ENCODE measurements around the gene GSX1.
"Not testable (repeated sequence)": the region's sequence is repeated elsewhere in the genome, so short reads cannot be mapped to it uniquely, and the experiment has no call there.

The GSX1 gene

GRCh38 chr13:27792393-27793218 is at the start of gene GSX1:
GSX1 (plus strand) TSS chr13:27792483; CDS start chr13:27792691, 208 bp downstream.
- DNase-seq (ENCODE audit: low read depth): no peak

- DNase-seq (ENCODE audit: low read depth): no peak
Observed at GRCh38 chr13:27744801-27745200, 47.5 kb upstream of the GSX1 start.

- no peak for DNase-seq (ENCODE audit: low read depth)
Observed at GRCh38 chr13:27745301-27745700, 47.0 kb upstream of the GSX1 start.

GRCh38 chr13:27748143-27748542 is 44.1 kb upstream of the GSX1 start:
- DNase-seq (ENCODE audit: low read depth): not testable (repeated sequence)

GRCh38 chr13:27751953-27752532 is 40.2 kb upstream of the GSX1 start:
- no peak for DNase-seq (ENCODE audit: low read depth)

GRCh38 chr13:27765650-27766049 is 26.6 kb upstream of the GSX1 start:
- DNase-seq (ENCODE audit: low read depth): no peak

- no peak for DNase-seq (ENCODE audit: low read depth)
Observed at GRCh38 chr13:27770809-27771208, 21.5 kb upstream of the GSX1 start.

GRCh38 chr13:27772651-27773425 is 19.4 kb upstream of the GSX1 start:
- DNase-seq (ENCODE audit: low read depth): no peak

GRCh38 chr13:27774169-27774568 is 18.1 kb upstream of the GSX1 start:
- DNase-seq (ENCODE audit: low read depth): no peak

GRCh38 chr13:27774651-27775050 is 17.6 kb upstream of the GSX1 start:
- no peak for DNase-seq (ENCODE audit: low read depth)

- DNase-seq (ENCODE audit: low read depth): no peak
Observed at GRCh38 chr13:27775943-27776342, 16.3 kb upstream of the GSX1 start.

- no peak for DNase-seq (ENCODE audit: low read depth)
Observed at GRCh38 chr13:27782151-27782550, 10.1 kb upstream of the GSX1 start.

- no peak for DNase-seq (ENCODE audit: low read depth)
Observed at GRCh38 chr13:27783111-27783510, 9.2 kb upstream of the GSX1 start.

GRCh38 chr13:27788271-27788670 is 4.0 kb upstream of the GSX1 start:
- DNase-seq (ENCODE audit: low read depth): no peak

- no peak for DNase-seq (ENCODE audit: low read depth)
Observed at GRCh38 chr13:27789153-27789494, 3.2 kb upstream of the GSX1 start.

- no peak for DNase-seq (ENCODE audit: low read depth)
Observed at GRCh38 chr13:27789495-27790303, 2.6 kb upstream of the GSX1 start.

- no peak for DNase-seq (ENCODE audit: low read depth)
Observed at GRCh38 chr13:27790523-27790922, 1.8 kb upstream of the GSX1 start.

- DNase-seq (ENCODE audit: low read depth): no peak
Observed at GRCh38 chr13:27791146-27791900, 960 bp upstream of the GSX1 start.

GRCh38 chr13:27791901-27792392 is 336 bp upstream of the GSX1 start:
- DNase-seq (ENCODE audit: low read depth): no peak

GRCh38 chr13:27793507-27794367 is 1.5 kb downstream of the GSX1 start:
- DNase-seq (ENCODE audit: low read depth): no peak

Measured in CMK (cell line).